HG03196 (cell line): ENCODE measurements around the gene CPO.
"Not testable (repeated sequence)": the region's sequence is repeated elsewhere in the genome, so short reads cannot be mapped to it uniquely, and the experiment has no call there.

Source experiments
- ATAC-seq: cut with Tn5 transposase; IDR thresholded peaks from one replicate; pipeline ENCODE4 v1.9.1; 2021; ENCODE audit not compliant: unreplicated experiment

Gene CPO, protein sequence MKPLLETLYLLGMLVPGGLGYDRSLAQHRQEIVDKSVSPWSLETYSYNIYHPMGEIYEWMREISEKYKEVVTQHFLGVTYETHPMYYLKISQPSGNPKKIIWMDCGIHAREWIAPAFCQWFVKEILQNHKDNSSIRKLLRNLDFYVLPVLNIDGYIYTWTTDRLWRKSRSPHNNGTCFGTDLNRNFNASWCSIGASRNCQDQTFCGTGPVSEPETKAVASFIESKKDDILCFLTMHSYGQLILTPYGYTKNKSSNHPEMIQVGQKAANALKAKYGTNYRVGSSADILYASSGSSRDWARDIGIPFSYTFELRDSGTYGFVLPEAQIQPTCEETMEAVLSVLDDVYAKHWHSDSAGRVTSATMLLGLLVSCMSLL

DNA sequence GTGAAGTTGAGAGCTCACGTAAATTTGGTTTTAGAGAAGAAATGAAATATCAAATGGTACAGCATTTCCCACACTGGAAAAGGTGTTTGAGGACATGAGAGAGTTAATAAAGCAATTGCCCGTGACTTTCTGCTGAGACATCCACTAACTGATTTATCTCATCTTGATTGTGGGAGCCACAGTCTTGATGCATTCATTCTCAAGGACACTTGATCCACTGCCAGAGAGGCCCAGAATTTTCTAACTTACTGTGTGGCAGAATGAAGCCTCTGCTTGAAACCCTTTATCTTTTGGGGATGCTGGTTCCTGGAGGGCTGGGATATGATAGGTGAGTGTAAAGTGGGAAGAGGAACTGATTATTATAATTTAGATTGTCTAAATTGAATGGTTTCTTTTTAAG lies at the start of gene CPO:
Gene CPO (plus strand): TSS at position 179 of the 400 bp plus-strand sequence. CDS start 82 bp downstream, at position 261.
- ATAC-seq, result no peak

DNA sequence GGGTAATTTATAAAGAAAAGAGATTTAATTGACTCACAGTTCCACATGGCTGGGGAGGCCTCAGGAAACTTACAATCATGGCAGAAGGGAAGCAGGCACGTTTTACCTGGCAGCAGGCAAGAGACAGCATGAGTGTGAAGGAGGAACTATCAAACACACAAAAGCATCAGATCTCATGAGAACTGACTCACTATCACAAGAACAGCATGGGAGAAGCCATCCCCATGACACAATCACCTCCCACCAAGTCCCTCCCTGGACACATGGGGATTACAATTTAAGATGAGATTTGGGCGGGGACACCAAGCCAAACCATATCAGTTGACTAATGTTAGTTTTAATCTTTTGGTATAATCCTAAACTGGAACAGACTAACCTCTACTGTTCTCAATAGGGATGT lies 49.1 kb upstream of the CPO start:
- no peak for ATAC-seq

DNA sequence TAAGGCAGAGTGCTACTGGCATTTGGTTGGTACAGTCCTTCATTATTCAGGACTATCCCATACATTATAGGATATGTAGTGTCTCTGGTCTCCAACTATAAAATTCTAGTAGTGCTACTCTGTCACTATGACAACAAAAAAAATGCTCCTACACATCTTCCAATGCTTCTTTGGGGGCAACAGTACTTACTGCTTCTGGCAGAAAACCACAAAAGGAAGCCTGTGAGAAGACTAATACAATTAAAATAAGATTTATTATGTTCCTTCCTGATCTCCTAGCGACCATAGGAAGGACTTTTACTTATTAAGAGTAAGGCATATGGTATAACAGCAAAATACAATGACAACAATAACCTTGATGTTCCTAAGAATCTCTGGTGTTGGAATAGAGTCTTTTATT lies 48.4 kb upstream of the CPO start:
- ATAC-seq, result no peak

DNA sequence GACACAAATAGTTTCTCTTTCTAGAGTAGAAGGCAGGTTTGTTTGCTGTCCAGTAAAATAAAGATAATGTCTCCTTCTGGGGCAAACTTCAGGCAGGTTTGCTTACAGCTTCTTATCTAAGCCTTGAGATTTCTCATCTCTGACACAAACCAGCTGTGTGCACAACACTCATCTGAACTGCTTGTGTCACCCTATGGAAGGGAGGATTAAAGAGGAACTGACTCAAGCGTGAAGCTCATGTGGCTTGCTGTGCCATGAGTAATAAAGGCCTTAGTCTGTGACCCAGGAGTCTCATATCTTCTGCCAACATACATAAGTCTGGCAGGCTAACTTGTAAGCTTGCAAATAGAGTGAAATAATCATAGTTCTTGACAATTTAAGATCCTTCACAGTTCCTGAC lies 24.2 kb upstream of the CPO start:
- no peak for ATAC-seq

DNA sequence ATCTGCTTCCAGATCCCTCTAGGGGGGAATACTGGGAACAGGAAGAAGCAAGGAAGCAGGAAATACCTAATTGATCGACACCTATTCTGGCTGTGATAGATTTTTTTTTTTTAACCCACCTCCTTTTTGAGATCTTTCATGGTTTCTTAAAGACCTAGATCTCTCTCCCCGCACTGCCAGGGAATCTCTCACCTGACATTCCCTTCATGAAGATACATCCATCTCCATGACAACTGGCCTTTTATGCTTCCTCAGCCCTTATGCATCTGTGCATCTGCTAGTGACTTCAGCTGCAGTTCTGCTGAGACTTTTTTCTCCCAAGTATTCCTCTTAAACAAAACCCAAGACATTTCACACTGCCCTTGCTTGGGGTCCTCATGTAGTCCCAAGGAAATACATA lies 21.1 kb upstream of the CPO start:
- ATAC-seq, result no peak

DNA sequence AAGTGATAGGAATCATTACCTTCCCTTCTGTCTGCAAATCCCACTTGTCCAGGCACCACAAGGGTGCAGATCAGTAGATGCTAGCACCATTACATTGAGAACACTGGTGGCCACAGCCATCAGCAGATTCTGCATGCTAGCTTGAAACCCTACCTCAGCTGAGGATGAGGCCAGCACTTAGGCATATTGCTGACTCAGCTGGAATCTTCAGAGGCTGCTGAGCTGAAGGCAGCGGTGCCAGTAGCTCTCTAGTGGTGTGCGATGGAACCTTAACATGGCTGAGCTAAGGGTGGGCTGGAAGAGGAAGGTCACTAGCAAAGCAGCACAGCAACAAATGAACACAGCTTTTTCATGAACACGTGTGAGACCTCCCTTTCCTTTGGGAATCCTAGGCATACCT lies 19.0 kb upstream of the CPO start:
- ATAC-seq, result no peak

DNA sequence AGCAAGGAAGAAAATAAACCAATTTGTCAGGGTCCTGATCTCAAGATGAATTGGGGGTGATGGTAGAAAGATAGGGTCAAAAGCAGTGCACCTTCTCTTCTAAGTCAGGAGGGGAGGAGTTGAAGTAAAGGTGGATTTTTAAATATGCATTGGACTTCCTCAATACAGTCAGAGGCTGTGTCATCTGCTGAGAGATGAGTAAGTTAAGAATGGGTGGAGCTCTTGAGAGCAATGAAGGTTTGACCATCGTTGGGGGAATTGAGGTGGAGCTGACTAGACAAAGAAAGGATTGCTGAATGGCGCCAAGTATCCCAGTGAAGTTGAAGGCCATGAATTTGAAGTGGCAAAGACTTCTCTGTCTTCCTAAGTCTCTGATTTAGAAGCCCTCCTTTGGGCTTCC lies 18.4 kb upstream of the CPO start:
- ATAC-seq, result no peak

DNA sequence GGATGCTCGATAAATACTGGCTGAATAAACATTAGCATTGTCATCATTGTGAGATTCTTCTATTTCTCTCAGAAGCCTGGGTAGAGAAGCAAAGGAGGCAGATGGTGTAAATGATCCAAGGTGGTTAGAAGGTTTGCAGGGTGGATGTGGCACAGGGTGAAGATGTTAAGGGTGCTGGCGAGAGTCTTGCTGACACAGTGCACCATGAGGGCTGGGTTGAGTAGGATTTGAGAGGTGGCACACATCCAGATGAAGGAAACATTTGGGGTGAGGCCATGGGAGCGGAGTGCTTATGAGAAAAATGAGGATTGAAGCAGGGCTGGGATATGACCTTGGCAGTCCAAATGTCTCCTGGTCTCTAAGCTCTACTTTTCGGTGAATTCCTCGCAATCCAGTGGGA lies 17.8 kb upstream of the CPO start:
- no peak for ATAC-seq

DNA sequence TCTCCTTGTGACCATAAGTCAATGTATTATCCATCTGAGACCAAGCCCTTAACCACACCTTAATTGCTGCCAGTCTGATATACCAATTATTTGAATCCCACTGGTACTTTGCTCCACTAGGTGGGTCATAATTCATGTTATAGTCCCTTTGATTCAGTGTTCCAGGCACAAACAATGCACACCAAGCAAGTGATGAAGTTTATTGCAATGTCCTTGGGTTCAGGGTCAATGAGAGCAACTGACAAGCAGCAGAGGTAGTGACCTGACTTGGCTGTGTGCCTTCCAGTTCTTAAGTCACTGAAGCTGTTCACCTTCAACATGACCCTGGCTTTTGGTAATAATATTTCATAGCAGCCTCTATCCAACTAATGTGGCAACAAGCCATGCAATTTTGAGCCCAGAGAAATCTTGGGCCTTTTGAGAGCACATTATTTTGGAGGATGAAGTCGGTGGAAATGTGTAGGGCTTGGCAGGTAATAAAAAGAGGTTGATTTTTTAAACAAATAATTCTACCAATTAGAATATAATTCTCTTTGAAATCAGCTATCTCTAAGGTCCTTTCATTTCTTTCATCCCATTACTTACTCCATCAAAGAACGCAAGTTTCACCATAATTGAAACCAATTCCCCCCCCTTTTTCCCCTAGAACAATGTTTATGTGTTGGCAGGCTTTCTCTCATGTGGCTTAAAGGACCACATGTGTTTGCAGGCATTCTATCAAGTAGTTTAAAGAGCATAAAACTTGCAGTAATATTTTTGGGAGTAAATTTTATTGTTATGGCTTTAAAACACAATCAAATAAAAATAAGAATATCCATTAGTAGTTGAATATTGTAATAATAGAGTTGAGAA lies 3.1 kb upstream of the CPO start:
- ATAC-seq, result no peak

DNA sequence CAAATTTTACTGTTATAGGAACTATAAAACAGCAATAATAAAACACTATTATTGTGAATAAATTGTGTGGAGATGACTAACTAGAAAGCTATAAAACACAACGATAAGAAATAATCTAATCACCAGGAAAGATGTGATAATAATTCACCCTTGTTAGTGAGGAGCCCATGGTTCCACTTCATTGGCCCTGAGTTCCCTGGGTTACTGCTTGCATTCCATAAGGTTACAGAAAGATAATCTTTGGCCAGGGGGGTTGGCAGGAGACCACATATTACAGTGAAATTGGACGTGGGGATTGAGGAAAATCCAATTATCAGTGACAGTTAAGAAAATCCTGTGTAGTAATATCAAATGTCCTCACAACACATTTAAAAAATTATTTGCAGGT lies 2.5 kb upstream of the CPO start:
- ATAC-seq, result no peak

DNA sequence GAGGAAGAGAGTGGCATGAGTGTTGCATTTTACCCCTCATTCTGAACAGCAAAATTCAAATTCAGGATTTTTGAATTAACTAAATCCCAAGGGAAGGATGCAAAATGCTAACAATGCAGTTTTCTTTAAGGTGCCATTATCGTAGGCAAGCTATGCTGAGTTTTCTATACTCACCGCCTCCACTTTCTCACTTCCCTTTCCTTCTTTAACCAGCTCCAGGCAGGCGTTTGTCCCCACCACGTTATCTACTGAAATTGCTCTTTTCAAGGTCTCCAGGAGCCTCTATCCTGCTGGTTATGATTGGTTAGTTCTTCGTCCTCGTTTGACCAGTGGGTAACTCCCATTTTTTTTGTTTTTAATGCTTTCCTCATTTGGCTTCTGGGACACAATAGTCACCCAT lies 1.8 kb upstream of the CPO start:
- ATAC-seq, result no peak

DNA sequence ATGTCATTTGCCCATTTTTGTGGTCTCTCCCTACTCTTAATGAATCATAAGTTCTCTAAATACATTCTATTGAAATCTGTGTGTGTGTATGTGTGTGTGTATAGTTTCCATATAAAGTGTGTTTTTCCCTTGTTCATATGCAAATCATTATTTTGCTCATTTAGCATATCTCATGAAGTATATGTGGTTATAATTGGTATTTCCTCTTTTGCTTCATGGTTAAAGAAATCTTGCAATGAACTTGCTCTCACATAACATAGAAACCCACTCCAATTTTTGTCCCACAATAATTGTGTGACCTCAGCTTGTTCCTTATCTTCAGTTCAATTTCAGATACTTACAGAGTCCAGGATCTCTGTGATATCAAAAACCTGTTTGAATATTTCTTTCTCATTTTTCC lies 1.2 kb downstream of the CPO start:
- no peak for ATAC-seq

DNA sequence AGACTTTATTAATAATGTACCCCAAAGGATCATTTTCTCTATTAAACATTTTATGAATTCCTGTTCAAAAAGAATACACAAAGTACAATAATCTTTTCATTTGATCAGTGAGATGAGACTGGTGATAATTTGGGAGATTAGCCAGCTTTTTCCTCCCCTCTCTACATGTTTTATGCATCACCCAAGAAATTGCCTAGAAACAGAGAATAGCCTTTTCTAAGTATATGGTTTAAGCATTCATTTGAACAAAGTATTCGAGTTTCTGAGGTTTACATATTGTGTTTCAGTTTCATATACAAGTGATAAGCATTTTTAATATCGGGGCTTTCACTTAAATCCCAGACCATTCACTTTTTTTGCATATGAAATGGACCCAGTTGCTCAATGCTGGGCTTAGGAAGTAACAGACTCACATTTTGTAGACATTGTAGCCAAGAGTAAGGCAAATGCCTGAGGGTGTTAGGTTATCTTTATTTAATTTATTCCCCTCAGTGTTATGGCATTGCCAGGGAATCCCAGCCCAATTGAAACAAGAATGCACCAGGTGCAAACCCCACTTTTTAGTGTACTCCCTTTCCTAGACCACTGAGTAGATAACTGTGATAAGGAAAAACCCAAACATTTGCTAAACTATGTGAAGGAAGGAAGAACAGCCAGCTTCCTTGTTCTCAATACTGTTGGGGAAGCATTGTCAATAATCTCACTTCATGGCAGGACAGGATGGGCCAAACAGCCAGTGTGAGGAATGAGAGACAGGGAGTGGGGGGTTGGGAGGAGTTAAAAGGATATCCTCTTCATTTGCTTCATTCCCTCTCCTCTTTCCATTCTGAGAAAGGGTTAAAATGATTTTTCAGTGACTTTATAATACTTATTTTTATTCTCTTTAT lies 3.5 kb downstream of the CPO start:
- no peak for ATAC-seq

DNA sequence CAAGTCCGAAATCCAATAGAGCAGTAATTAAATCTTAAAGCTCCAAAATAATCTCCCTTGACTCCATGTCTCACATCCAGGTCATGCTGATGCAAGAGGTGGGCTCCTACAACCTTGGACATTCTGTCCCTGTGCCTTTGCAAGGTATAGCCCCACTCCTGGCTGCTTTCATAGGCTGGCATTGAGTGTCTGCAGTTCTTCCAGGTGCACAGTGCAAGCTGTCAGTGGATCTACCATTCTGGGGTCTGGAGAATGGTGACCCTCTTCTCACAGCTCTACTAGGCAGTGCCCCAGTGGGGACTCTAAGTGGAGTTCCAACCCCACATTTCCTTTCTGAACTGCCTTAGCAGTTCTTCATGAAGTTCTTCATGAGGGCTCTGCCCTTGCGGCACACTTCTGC lies 14.1 kb downstream of the CPO start:
- ATAC-seq, result not testable (repeated sequence)

DNA sequence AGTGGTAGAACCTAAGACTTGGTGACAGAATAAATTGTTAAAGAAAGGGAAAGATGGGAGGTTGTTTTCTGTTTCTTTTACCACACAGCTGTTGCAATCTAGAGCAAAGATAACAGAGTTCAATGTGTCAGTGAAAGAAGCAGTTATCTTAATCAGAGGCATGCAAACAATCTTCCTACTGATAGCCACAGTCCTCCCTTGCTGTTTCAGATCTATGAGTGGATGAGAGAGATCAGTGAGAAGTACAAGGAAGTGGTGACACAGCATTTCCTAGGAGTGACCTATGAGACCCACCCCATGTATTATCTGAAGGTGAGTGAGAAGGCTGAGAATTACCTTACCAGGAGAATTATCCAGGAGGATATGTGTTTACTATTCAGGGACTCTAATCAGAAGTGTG lies 15.9 kb downstream of the CPO start:
- no peak for ATAC-seq

DNA sequence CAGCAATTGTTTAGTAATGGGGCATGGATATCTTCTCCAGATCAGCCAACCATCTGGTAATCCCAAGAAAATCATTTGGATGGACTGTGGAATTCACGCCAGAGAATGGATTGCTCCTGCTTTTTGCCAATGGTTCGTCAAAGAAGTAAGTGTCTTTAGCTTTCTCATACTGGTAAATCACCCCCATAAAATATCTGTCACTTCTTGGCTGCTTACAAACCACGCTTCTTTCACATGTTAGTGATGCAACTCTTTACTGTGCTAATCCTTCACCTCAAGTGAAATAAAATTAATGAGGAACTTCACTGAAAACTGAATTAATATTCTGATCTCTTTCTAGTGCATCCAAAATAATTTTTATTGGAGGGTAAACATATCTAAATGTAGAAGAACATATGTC lies 18.9 kb downstream of the CPO start:
- no peak for ATAC-seq

DNA sequence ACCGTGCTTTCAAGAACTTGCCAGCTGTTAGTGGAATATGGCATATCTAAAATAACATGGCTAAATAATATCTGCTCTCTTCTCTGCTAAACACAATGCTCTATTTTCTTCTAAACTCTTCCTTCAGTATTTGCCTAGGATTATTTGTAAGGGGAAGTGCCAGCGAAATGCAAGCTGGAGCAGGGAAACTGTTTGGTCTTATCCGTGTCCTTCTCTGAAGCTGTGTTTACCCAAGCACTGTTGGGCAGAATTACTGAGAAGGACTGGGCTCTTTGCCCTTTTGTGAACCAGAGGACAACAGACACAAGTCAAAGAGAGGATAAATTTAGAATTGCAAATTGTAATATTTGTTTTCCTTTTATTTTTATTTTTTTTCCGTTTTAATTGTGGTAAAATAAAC lies 23.6 kb downstream of the CPO start:
- ATAC-seq, result no peak

DNA sequence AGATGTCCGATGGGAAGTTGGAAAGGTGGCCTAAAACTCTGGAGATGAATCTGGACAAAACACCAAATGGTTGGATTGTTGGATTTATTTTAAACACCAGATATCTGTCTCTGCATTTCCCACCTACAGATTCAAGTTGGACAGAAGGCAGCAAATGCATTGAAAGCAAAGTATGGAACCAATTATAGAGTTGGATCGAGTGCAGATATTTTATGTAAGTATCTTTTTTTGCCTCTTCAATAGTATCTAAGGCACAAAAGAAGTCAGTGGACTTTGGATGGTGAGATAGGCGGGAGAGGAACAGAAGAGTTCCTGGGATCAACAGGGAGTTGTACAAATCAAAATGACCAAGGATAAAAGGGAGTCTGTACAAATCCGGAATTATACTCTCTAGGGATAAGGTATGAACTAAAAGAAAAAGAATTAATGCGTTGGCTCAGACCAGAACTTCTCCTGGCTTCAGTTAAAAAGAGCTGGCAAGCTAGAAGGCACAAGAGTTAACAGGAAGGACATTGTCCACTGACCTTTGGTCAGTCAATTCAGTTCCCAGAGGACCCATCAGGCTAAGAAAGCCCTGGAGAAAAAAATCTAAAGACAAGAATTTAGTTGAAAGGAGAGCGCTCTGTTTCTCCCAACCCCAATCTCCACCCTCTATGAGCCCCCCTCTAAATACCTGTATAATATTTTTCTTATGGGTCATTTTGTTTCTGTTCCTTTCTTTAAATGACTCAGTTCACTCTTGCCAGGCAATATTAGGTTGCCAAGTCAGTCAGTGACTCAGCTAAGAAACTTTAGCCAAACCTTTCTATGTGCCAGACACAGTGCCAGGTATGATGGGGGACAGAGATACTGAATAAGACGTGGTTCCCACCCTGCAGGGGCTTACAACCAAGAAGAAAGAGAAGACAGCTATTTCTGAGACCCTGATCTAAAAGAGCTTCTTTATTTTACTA lies 29.1 kb downstream of the CPO start:
- ATAC-seq, result no peak

DNA sequence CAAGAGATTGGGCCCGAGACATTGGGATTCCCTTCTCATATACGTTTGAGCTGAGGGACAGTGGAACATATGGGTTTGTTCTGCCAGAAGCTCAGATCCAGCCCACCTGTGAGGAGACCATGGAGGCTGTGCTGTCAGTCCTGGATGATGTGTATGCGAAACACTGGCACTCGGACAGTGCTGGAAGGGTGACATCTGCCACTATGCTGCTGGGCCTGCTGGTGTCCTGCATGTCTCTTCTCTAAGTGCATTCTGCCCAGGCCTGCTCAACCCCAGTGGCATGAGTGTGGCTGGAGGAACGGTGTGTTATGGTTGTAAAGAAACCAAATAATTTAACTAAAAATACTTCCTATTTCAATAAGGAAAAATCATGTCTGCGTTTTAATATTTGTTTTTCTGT lies 29.9 kb downstream of the CPO start:
- no peak for ATAC-seq

DNA sequence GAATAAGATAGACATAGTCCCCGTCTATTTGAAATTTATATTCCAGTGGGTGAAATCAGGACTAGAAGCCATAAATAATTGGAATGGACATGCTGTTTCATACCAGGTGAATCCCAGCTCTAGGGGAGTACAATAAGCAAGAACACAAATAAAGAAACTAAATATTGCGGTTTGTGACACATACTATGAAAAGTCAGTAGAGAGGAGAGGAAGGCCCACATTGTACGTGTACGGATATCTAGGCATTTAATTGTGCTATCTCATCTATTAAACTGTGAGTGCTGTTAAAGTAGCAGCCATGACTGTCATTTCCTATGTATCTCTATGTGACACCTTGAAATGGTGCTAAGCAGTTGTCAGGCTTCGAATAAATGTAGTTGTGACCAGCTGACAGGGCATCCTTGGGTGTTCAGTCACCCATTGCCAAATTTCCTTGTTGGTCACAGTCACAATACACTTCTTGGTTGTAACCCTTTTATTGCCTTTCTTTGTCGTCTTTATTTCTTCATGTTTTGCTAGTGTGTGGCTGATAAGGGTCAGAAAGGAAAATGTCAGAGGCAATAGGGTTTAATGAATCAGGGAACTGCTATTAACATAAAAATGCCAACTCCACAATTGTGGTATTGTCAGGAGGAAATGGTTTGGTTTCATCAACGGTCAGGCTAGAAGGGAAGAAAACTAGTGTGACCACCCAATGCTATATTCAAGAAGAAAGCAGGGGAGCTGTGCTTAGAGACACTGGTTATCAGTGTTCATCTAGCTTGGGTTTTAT lies 31.5 kb downstream of the CPO start:
- no peak for ATAC-seq
